ENCODE data around the gene PBX1. TPM values are rescaled to one million over a fixed set of nuclear protein-coding genes. Genes with fewer than 3 reads are reported as not detected.

PBX1 gene
- total RNA-seq, 2 donors from 2014 or later: 0.22 to 0.53 TPM

DNA sequence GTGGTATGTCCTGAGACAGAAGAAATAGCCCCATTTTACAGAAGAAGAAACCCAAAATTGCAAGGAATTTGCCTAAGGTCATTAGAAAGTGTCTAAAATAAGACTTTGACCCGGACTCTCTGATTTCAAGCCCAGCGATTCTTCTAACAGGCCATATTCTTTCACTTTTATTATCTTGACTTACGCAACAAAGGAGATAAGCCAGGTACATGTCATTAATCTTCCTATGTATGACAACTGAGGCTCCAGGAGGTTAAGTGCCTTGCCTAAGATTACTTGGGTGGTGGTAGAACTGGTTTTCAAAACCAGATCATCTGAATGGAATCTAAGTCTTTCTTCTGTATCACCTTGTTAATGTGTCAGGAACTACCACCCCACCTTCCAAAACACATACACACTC is 124.3 kb downstream of the PBX1 start:
- Mint-ChIP-seq H3K27ac (no peak overlapping the region), H3K9me3 (peaks cover 6% of the 10 kb centered on the region), H3K27me3 (no peaks in the 10 kb centered on the region)

DNA sequence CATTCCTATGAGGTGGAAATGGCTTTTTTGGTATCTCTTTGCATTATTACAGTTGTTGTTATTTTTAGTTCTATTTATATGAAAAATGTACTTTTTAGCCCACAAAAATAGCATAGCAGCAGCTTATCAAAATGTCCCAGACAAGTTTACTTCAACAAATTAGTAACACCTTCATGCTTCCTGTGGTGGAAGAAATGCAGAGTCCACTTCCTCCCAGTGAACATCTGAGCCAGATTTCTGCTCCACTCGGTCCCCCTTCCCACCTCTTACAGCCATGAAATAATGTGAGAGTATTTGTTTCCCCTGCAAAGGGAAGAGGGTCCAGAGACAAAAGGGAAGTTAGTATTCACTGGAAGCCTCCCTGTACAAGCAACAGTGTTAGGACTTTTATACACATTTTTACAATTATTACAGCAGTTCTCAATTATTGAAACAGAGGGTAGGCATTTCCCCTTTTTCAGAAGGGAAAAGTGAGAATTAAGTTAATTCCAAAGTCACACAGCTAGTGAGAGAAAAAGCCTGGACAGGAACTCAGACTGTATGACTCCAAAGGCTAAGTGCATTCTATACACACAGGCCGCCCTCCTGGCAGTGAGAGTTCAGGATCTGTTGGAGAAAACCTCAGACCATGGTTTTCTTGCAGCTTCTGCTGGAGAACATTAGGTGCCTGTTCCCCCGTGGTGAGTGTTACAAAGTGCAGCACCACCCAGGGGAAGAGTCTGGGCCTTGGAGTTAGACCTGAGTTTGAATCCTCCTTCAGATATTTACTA is 126.5 kb downstream of the PBX1 start:
- Mint-ChIP-seq H3K4me1 (no peaks in the 10 kb centered on the region), H3K27me3 (no peaks in the 10 kb centered on the region), H3K36me3 (ENCODE audit: low read depth) (no peaks in the 10 kb centered on the region), H3K9me3 (peaks cover 7% of the 10 kb centered on the region), H3K4me3 (no peak overlapping the region), H3K27ac (no peak overlapping the region)
- no peak for ATAC-seq (replicated peaks)

More for the DNA sequence above, 124.3 kb downstream of the PBX1 start:
- H3K36me3 Mint-ChIP-seq (ENCODE audit: low read depth): no peaks in the 10 kb centered on the region
- no peak for ATAC-seq (replicated peaks)
- H3K4me1 Mint-ChIP-seq: no peaks in the 10 kb centered on the region
- H3K4me3 Mint-ChIP-seq: no peak overlapping the region

DNA sequence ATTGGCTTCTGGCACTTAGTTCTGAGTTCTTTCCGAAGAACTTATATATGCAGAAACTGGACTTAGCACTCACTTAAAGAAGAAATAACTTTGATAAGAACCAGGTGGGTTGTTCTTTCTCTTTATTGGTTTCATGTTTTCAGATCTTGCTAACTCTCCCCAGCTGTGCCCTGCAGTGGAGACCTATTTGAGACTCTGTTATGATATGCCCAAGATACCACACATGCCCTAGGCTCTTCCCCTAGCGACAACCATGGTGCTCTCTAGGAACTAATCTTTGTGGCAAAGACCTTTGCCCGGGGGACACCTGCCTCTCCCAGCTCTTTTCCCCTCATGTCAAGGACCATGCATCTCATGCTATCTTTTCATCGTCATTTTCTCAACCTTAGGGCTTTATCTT is 128.8 kb downstream of the PBX1 start:
- Mint-ChIP-seq H3K36me3 (ENCODE audit: low read depth) (no peaks in the 10 kb centered on the region), H3K4me3 (no peak overlapping the region), H3K9me3 (peaks cover 7% of the 10 kb centered on the region), H3K4me1 (no peaks in the 10 kb centered on the region), H3K27ac (no peak overlapping the region), H3K27me3 (no peaks in the 10 kb centered on the region)
- ATAC-seq (replicated peaks): no peak

DNA sequence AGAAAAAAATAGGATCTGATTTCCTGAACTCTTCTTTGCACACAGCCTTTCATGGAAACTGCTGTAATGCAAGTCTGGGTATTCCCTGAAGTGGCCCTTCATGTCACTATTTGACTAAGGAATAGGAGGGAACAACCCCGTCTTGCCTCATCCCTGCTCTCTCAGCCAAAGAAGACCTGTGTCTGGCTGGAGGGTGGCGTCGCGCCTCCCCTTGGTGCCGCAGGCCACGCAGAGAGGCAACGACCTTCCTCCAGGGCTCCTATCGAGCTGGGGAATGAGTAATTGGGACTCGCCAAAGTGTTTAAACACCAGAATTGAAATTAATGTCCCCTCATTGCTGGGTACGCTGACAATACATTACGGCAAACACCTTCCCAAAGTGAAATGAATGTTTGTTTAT is 129.8 kb downstream of the PBX1 start:
- no peak for ATAC-seq (replicated peaks)
- no peak overlapping the region for H3K4me3 Mint-ChIP-seq
- no peak overlapping the region for H3K27ac Mint-ChIP-seq
- H3K9me3 Mint-ChIP-seq: peaks cover 7% of the 10 kb centered on the region
- no peaks in the 10 kb centered on the region for H3K36me3 Mint-ChIP-seq (ENCODE audit: low read depth)
- no peaks in the 10 kb centered on the region for H3K4me1 Mint-ChIP-seq
- H3K27me3 Mint-ChIP-seq: no peaks in the 10 kb centered on the region

DNA sequence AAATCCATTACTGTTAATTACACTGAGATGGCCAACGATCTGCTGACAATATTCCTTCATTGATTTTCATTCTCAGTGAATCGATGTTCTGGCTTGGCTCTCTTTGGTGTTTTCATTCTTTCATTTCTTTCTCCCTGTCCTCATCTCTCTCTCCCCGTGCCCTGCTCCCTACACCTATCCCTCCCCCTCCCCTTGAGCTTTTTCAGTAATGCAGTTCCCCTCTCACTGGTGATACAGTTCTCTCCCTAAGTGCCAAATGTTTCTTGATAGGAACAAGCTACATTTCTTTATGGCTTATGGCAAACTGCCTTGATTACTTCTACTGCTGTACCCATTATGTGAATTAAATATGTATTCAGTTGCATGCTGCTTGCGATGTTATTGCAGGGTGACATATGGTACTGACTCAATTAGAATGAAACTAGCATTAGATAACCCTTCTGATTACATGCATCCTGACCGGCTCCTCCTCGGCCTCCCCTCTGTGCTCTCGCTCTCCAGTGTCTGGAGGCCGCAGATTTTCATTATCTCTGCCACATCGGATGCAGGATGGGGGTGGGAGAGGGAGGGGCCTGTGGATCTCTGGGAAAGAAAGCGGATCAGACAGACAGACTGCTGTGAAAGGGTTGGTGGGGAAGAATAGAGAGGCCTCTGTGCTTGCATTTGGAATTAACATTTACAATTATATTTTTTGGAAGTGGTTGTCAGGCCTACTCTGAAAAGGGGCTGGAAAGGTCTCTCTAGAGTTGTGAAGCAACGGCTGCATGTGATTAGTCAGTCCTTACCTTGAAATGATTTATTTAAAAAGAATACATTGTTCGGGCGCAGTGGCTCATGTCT is 130.9 kb downstream of the PBX1 start:
- no peaks in the 10 kb centered on the region for H3K36me3 Mint-ChIP-seq (ENCODE audit: low read depth)
- peaks cover 7% of the 10 kb centered on the region for H3K9me3 Mint-ChIP-seq
- ATAC-seq (replicated peaks): no peak
- H3K27me3 Mint-ChIP-seq: no peaks in the 10 kb centered on the region
- no peak overlapping the region for H3K4me3 Mint-ChIP-seq
- H3K4me1 Mint-ChIP-seq: no peaks in the 10 kb centered on the region
- no peak overlapping the region for H3K27ac Mint-ChIP-seq

DNA sequence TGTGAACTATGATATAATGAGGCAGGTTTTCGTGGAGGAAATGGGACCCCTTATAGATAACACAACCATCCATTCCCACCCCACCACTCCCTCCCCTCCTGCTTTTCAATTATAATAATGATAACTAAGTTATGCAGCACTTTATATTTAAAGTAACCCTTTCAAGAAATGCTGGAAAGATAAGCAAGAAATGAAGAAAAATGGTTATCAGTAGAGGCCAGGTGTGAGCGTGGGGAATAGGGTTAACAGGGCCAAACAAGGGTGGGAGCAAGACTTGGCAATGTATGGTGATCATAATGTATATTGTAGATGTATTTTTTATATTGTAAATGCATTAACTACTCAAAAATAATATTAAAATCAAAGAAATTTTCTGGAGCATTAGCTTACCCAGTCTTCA is 133.4 kb downstream of the PBX1 start:
- Mint-ChIP-seq H3K36me3 (ENCODE audit: low read depth) (no peaks in the 10 kb centered on the region), H3K4me1 (no peaks in the 10 kb centered on the region), H3K27me3 (no peaks in the 10 kb centered on the region), H3K9me3 (peaks cover 4% of the 10 kb centered on the region), H3K4me3 (no peak overlapping the region), H3K27ac (no peak overlapping the region)
- ATAC-seq (replicated peaks): no peak

DNA sequence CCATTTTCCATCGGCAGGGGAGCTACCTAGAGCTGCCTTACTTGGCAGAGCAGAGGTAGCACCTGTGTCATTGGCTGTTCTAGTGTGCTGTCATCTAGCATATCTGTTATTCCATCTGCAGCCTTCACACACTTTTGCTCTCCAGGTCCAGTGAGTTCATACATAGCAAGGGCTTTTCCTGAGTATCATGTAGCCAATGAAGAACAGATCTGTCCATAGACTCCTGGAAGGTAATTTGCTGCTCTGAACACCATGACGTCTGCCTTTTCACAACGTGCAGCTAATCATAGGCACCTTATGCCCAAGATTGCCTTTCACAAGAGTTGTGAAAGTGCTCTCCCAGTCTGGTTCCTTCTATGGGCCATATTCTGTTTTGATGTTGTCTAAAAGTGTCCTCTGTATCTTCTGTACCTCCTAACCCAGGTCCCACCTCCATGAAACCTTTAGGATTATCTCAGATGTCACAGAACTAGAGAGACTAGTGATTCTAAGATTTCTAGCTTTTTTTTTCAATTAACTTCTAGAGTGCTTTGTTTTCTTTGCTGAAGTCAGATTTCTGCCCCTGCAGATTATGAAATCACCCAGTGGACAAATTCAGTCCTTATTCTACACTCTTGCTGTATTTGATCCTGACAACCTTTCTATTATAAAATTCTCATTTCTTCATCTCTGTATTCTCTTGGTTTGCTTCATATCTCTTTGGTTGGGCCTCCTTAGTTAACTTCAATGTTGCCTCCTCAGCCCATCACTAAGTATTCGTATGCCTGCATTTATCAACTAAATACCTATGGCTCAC is 134.8 kb downstream of the PBX1 start:
- no peak for ATAC-seq (replicated peaks)
- Mint-ChIP-seq H3K27ac (no peak overlapping the region), H3K9me3 (peaks cover 4% of the 10 kb centered on the region), H3K4me1 (no peaks in the 10 kb centered on the region), H3K4me3 (no peak overlapping the region), H3K36me3 (ENCODE audit: low read depth) (no peaks in the 10 kb centered on the region), H3K27me3 (no peaks in the 10 kb centered on the region)

DNA sequence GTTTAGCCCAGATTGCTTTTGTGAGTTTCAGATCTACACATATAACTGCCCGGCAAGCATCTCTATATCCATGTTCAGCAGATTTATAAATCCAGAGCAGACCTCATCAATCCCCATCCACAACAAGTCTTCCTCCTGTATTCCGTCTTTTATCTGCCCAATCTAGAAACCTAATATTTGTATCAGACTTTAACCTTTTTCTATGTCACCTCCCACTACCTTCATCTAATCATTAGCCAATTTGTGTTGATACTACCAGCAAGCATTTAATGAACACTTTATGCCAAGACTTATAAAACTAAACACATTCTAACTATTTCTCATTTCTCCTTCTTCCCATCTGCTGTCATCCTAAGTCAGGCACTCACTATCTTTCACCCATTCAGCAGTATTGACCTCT is 135.5 kb downstream of the PBX1 start:
- Mint-ChIP-seq H3K4me3 (no peak overlapping the region), H3K36me3 (ENCODE audit: low read depth) (no peaks in the 10 kb centered on the region), H3K4me1 (no peaks in the 10 kb centered on the region), H3K9me3 (peaks cover 4% of the 10 kb centered on the region), H3K27ac (no peak overlapping the region), H3K27me3 (no peaks in the 10 kb centered on the region)
- ATAC-seq (replicated peaks): no peak

DNA sequence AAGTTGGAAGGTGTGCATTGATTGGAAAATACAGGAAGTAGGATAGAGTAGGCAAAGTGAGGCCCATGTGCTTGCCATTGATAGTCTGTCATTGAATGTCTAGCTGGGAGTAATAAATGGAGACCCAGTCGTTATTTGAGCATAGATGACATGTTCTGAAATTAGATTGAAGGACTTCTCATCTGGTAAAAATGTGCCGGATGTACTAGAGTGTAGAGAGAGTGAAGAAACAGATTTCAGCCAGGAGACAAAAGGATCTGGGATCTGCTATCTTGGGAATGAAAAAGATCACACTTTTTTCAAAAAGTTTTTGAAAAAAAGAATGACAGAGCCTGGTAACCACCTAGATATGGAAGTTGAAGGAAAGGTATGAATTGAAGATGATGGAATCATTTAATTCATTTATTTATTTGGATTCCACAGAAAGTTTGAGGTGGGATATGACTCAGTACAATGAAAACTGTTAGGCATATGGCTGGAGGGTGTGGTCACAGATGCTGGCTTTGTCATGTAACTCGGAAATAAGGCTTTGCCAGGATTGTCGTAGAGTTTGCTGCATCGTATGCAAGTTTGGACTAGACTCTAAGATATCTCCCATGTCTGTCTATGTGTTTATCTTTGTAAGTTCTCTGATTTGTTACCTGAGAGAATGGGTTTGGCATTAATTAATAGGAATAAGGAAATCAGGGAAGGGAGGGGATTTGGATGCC is 137.1 kb downstream of the PBX1 start:
- no peaks in the 10 kb centered on the region for H3K9me3 Mint-ChIP-seq
- H3K4me3 Mint-ChIP-seq: no peak overlapping the region
- no peak overlapping the region for H3K27ac Mint-ChIP-seq
- no peak for ATAC-seq (replicated peaks)
- no peaks in the 10 kb centered on the region for H3K36me3 Mint-ChIP-seq (ENCODE audit: low read depth)
- H3K27me3 Mint-ChIP-seq: no peaks in the 10 kb centered on the region
- H3K4me1 Mint-ChIP-seq: no peaks in the 10 kb centered on the region

DNA sequence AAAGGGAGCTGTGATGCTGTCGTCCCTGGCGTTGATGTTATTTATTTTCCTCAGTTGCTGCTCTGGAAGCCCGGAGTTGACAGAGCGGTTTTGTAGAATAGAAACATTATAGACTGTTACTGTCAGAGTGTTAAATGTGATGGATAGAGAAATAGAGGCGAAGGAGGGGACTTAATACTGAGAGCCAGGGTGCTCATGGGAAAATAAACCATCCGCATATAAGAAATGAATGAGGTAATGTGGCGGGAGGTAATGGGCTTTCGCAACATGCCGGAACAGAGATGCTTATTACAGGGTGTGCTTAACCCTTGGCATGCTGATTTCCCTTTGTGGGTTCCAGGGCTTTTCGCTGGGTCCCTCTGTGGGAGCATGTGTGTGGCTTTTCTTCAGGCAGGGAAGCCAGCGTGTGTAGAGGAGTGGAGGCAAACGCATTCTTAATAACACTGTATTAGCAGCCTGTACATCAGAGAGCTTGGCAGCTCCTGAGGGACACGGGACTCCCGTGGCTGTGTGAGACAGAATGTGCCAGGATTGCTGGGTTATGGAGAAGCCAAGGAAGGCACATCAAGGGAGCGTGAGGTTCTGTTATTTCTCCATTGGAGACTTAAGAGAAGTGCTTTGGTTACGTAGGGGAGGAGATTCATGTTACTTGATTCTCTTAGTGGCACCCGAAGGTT is 141.0 kb downstream of the PBX1 start:
- H3K27me3 Mint-ChIP-seq: no peaks in the 10 kb centered on the region

DNA sequence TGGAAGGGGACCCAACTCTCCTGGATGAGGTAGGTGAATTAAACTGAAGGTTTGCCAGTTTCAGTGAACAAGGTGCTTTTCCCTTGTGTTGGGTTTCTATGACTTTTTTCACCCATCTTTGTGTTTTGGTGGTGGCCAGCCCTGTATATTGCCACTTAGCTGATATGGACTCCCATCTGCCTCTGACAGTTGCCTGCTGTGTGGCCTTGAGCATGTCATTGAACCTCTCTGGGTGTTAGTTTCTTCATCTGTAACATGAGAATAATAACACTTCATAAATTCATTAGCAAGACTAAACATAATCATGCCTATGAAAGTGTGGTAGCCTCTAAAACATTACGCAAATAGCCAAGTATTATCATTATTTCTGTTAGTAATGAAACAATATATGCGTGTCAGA is 141.7 kb downstream of the PBX1 start:
- Mint-ChIP-seq H3K36me3 (ENCODE audit: low read depth) (no peaks in the 10 kb centered on the region), H3K27ac (no peak overlapping the region), H3K4me1 (no peaks in the 10 kb centered on the region), H3K9me3 (no peaks in the 10 kb centered on the region), H3K27me3 (no peaks in the 10 kb centered on the region), H3K4me3 (no peak overlapping the region)
- ATAC-seq (replicated peaks): no peak

More for the DNA sequence above, 141.0 kb downstream of the PBX1 start:
- ATAC-seq (replicated peaks): no peak
- H3K27ac Mint-ChIP-seq: no peak overlapping the region
- H3K4me3 Mint-ChIP-seq: no peak overlapping the region
- H3K9me3 Mint-ChIP-seq: no peaks in the 10 kb centered on the region
- H3K4me1 Mint-ChIP-seq: no peaks in the 10 kb centered on the region
- no peaks in the 10 kb centered on the region for H3K36me3 Mint-ChIP-seq (ENCODE audit: low read depth)

DNA sequence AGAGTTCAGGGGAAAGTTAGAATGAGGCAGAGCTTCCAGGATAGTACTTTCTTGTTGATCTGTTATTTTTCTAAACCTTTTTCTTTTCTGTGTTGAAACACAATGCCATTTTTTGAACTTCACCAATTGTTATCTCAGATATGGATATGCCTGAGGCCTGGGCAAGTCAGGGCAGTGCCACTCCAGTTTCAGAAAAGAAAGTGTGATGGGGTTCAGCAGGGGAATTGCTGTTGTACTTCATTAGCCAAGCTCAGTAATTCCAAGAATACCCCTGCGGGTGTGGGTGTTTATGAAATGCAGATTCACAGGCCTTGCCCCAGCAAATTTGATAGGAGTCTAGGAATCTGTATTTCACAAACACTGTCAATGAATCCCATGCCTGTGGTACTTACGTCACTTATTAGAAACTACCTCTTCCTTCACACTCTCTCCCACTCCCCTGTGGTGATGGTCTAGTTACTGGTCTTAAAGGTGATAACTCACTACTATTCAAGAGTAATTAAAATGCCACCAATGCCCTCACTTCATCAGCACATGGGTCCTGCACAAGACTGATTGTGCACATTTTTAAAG is 142.3 kb downstream of the PBX1 start:
- Mint-ChIP-seq H3K4me1 (no peaks in the 10 kb centered on the region), H3K36me3 (ENCODE audit: low read depth) (no peaks in the 10 kb centered on the region), H3K9me3 (no peaks in the 10 kb centered on the region), H3K4me3 (no peak overlapping the region), H3K27me3 (no peaks in the 10 kb centered on the region), H3K27ac (no peak overlapping the region)
- no peak for ATAC-seq (replicated peaks)

DNA sequence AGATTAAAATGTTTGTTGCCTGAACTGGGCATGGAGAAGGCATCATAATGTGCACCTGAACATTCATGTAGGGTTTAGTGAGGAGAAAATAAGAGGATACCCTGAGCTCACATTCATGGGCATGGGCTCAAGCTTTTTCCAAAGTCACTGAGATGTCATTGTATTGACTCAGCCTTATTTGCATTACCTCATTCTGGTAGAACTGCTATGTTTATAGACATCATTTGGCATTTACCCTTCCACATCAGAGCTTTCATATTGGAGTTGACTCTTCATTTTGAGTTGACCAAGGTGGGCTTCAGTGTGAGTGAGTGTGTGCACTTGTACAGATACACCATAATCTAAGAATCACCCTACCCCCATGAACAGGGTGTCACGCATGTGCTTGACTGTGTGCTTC is 143.2 kb downstream of the PBX1 start:
- Mint-ChIP-seq H3K4me3 (no peak overlapping the region), H3K36me3 (ENCODE audit: low read depth) (no peaks in the 10 kb centered on the region), H3K27ac (no peak overlapping the region), H3K4me1 (no peaks in the 10 kb centered on the region), H3K9me3 (no peaks in the 10 kb centered on the region), H3K27me3 (no peaks in the 10 kb centered on the region)
- ATAC-seq (replicated peaks): no peak

All from activated T-helper 17 cell treated with anti-CD3 and anti-CD28 coated beads, Interleukin-2, amount 50 U/mL, for 72 hours (primary cell).